Nephron (organoid): ENCODE data around the gene CDC16.

Experiments
- H3K27ac Mint-ChIP-seq, 3 experiments: 2 replicates each; pipeline ENCODE4 v1.8.0; 2020; ENCODE audit warnings: mixed read lengths in 3 of 3, mild to moderate bottlenecking in 2 of 3, moderate library complexity in 1 of 3
- H3K27me3 Mint-ChIP-seq: 2 replicates; pipeline ENCODE4 v1.8.0; 2021; ENCODE audit warnings: low read depth, mild to moderate bottlenecking, moderate library complexity, mixed read lengths
- H3K36me3 Mint-ChIP-seq: 2 replicates; pipeline ENCODE4 v1.8.0; 2020; ENCODE audit warnings: low read depth, mixed read lengths
- H3K4me1 Mint-ChIP-seq: 2 replicates; pipeline ENCODE4 v1.8.0; 2020; ENCODE audit warnings: mixed read lengths
- H3K4me3 Mint-ChIP-seq, 3 experiments: 2 replicates each; pipeline ENCODE4 v1.8.0; 2020; ENCODE audit warnings: mild to moderate bottlenecking in 3 of 3, mixed read lengths in 3 of 3, moderate library complexity in 2 of 3
- H3K9me3 Mint-ChIP-seq: 2 replicates; pipeline ENCODE4 v1.8.0; 2020; ENCODE audit warnings: mixed read lengths
- CTCF ChIP-seq, 3 experiments: fragments of 200-600 bp; sonication (generic); IDR thresholded peaks; one replicate each; pipeline ENCODE4 v1.5.0; 2021; ENCODE audit warnings: antibody characterized with exemption in 3 of 3; ENCODE audit not compliant: unreplicated experiment in 3 of 3

Gene CDC16

GRCh38 chr13:114199954-114200353 lies 34.7 kb upstream of the CDC16 start:
- Mint-ChIP-seq H3K36me3 (no peaks in the 10 kb centered on the region), H3K27me3 (peaks cover 8% of the 10 kb centered on the region), H3K27ac (no peak overlapping the region), H3K9me3 (peaks cover 4% of the 10 kb centered on the region), H3K4me1 (no peaks in the 10 kb centered on the region), H3K4me3 (no peak overlapping the region)
- no peak for TF ChIP-seq CTCF (IDR thresholded peaks at IDR 0.05; ENCODE audit: unreplicated experiment in 3 of 3)

GRCh38 chr13:114200399-114200911 lies 34.2 kb upstream of the CDC16 start:
- peaks cover 8% of the 10 kb centered on the region for H3K27me3 Mint-ChIP-seq
- H3K4me1 Mint-ChIP-seq = no peaks in the 10 kb centered on the region
- TF ChIP-seq CTCF (IDR thresholded peaks at IDR 0.05; ENCODE audit: unreplicated experiment in 3 of 3) = no peak
- no peak overlapping the region for H3K4me3 Mint-ChIP-seq
- no peak overlapping the region for H3K27ac Mint-ChIP-seq
- H3K36me3 Mint-ChIP-seq = no peaks in the 10 kb centered on the region
- peaks cover 4% of the 10 kb centered on the region for H3K9me3 Mint-ChIP-seq

GRCh38 chr13:114202581-114202980 lies 32.1 kb upstream of the CDC16 start:
- Mint-ChIP-seq H3K4me1 (no peaks in the 10 kb centered on the region), H3K4me3 (no peak overlapping the region), H3K9me3 (peaks cover 17% of the 10 kb centered on the region), H3K27me3 (no peaks in the 10 kb centered on the region), H3K27ac (no peak overlapping the region), H3K36me3 (no peaks in the 10 kb centered on the region)
- no peak for TF ChIP-seq CTCF (IDR thresholded peaks at IDR 0.05; ENCODE audit: unreplicated experiment in 3 of 3)

- H3K27me3 Mint-ChIP-seq = peaks cover 4% of the 10 kb centered on the region
Observed at GRCh38 chr13:114203536-114203935, 31.2 kb upstream of the CDC16 start.

GRCh38 chr13:114204894-114205293 lies 29.8 kb upstream of the CDC16 start:
- peaks cover 24% of the 10 kb centered on the region for H3K9me3 Mint-ChIP-seq
- H3K27me3 Mint-ChIP-seq = peaks cover 6% of the 10 kb centered on the region
- H3K4me1 Mint-ChIP-seq = no peaks in the 10 kb centered on the region
- no peak for TF ChIP-seq CTCF (IDR thresholded peaks at IDR 0.05; ENCODE audit: unreplicated experiment in 3 of 3)
- H3K36me3 Mint-ChIP-seq = no peaks in the 10 kb centered on the region
- H3K27ac Mint-ChIP-seq = no peak overlapping the region
- H3K4me3 Mint-ChIP-seq = no peak overlapping the region

More at GRCh38 chr13:114203536-114203935, 31.2 kb upstream of the CDC16 start:
- Mint-ChIP-seq H3K4me1 (no peaks in the 10 kb centered on the region), H3K36me3 (no peaks in the 10 kb centered on the region), H3K4me3 (no peak overlapping the region), H3K9me3 (peaks cover 24% of the 10 kb centered on the region), H3K27ac (no peak overlapping the region)
- TF ChIP-seq CTCF (IDR thresholded peaks at IDR 0.05; ENCODE audit: unreplicated experiment in 3 of 3) = no peak

GRCh38 chr13:114208134-114208533 lies 26.6 kb upstream of the CDC16 start:
- TF ChIP-seq CTCF (IDR thresholded peaks at IDR 0.05; ENCODE audit: unreplicated experiment in 3 of 3) = no peak
- H3K27ac Mint-ChIP-seq = no peak overlapping the region
- H3K27me3 Mint-ChIP-seq = peaks cover 16% of the 10 kb centered on the region
- H3K4me3 Mint-ChIP-seq = no peak overlapping the region
- H3K36me3 Mint-ChIP-seq = no peaks in the 10 kb centered on the region
- peaks cover 24% of the 10 kb centered on the region for H3K9me3 Mint-ChIP-seq
- no peaks in the 10 kb centered on the region for H3K4me1 Mint-ChIP-seq
